Stimulated activated CD8-positive, alpha-beta memory T cell treated with anti-CD3 and anti-CD28 coated beads, Interleukin-7, amount 100 ng/mL, for 1 hour (primary cell): ENCODE measurements around the gene ACOXL.

Experiments
- DNase-seq, 2 donors: peaks; one replicate each; pipeline ENCODE4 v3.0.0-alpha.2; 2020; ENCODE audit warnings: low read depth in 2 of 2

Gene ACOXL

DNA sequence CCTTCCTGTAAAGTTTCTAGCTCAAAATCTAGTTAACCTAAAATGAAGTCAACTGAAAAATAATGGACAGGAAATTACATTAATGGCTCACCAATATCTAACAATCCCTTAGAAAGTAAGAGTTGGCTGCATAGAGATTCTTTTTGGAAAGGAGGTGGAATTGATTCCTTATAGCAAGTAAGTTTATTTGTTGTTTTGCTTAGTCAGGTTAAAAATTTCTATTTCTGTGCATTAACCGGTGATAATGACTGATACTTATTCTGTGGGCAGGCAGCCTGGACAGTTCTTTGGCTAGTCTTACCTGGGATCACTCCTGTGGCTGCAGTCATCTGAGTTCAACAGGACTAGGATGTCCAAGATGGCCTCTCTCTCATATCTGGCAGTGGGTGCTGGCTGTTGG is 381.5 kb downstream of the ACOXL start:
- DNase-seq = no peak

GRCh38 chr2:111116011-111116746 is 383.8 kb downstream of the ACOXL start:
- no peak for DNase-seq

GRCh38 chr2:111116843-111117597 is 384.6 kb downstream of the ACOXL start:
- DNase-seq = peak in 1 of 2 donors; percentile 27

DNA sequence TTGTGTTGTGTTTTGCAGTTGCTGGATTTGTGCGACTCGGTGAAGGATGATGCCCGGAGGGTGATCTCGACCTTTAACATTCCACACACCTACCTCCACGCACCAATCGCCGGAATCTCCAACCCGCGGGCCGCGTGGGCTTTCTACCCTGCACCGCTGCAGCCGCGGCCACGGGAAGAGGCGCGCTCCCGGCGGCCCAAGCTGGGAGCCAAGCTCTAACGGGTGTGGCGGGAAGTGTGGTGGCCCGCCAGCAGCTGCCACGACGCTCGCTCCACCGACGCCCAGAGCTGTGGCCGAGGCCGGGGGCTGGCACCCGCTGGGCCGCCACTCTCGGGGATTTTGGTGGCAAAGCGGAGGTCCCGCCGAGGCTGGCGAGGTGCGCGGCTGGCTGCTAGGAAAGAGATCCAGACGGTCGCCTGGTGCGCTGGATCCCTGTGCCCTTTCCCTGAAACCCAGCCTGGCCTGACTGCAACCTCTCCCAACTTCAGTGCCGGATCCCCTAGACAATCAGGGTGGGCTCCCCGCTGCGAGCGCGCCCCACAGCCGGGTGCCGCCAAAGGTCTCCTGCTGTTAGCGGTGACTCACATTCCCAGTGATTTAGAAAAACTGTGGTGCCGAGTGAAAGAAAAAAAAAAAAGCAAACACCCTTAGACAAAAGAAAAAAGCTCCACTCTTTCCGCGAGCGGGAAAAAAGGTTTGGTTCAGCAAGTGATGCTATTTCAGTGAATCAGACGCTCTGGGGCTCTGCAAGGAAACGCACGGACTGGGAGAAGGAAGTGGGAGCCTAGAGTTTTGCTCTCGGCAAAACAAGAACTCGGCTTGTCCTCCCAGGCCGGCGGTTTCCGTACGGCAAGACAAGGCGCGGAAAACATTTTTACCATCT is 385.5 kb downstream of the ACOXL start:
- DNase-seq = no peak

DNA sequence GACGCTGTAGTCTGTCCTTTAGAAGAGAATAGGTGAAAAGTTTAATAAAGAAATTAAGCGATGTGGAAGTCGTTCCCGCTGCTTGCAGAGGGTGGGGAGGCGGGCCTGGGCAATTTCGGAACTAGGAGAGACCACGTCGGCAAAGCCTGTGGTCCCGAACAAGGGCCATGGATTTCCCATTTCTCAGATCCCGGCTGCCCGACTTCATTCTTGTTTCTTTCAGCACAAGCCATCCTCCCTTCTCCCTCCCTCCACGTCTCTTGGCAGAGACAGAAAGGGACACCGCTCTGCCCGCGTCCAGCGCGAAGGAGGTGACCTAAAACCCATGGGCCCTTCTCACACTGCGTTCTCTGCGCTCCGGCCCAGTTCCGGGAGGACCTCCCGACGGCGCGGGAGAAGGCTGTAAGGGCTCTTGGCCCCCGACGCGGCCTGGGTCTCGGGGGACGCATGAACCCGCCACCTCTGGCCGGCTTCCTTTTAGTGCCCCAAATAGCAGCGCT is 386.2 kb downstream of the ACOXL start:
- DNase-seq = no peak

DNA sequence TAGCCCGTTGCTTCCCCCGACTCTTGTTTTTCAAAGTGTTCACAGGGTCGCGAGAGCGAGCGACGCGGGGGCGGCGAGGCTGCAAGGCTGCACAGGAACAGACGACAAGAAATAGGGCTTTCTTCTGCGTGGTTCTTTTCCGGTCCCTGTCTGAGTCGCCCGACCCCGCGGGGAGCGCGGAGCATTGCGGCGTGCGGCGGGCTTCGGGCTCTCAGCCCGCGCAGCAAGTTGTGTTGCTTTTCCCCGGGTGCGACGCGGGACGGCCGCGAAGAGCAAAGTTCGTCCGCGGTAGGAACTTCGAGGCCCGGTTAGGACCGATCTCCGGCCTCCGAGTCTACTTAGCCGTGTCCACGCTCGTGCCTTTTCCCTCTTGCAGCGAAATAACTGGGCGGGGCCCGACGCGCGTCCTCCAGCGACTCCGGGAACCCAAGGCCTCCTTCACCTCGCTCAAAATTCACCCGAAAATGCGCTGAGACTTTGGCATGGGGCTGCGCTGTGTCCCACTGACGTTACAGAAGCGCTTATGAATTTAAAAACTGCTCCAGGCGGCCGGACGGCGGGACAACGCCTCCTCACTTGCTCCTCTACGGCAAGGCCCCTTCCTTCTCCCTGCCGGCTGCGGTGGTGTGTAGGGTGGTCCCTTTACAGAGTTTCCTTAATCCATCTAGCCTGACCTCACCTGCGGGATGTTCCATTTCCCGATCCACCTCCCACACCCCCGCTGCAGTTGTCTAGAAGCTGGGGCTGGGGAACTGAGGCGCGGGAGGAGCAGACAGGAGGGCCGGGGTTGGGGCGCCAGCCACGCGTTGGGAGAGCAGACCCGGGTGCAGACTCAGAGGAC is 386.8 kb downstream of the ACOXL start:
- no peak for DNase-seq

DNA sequence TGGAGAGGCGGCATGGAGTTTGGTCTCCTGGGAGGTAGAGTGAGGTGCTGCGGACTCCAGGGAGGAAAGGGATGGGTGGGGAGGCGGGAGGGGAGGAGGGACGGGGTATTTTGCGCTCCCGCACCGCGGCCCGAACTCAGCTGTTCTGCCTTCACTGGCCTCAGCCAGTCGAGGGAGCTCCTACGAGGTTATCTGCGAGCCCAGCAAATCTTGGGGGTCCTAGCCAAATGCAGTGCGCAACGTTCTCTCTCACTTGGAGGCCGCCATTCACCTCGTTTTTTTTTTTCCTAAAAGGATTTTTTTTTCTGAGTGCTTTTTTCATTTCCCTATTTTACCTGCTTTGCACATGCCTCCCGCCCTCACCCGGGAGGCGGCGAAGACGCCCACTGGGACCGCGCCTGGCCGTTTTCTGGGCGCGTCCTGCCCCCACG is 387.5 kb downstream of the ACOXL start:
- no peak for DNase-seq

DNA sequence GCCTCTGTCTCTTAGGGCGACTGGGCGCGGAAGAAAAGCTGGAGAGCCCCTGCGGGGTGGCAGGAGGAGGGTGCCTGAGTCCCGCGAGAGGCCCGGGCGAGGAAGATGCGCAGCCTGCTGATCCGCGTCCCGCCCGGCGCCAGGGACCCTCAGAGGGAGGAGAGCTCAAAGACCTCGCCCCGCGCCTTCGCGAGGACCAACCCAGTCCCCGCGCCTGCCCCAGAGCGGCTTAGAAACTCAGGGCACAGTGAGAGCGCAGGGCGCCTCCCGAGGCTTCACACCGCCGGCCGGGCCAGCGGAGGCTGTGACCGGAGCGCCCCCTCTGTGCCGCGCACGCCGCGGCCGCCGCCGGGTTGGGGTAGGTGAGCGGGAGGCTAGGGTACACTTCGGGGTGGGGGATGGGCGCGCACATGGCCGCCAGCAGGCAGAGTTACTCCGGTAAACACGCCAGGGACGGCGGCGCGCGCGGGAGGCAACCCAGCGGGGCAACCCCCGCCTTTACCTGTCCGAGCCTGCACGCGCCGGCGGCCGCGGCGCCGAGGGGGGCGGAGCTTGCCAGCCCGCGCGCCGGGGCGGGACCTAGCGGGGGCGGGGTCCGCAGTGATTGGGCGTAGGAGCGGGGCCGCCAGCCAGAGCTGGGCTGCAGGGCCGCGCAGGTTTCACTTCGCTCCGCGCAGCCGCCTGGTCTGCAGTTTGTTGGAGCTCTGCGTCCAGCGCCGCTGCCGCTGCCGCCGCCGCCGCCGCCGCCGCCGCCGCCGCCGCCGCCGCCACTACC is 388.1 kb downstream of the ACOXL start, which contains the start of gene BCL2L11:
BCL2L11 (plus strand) TSS at position 662 of the 775 bp plus-strand sequence. CDS start 2,832 bp downstream, outside the sequence.
- peak; percentile 76 to 79 for DNase-seq

- no peak for DNase-seq
These were observed 388.9 kb downstream of the ACOXL start for GRCh38 chr2:111121028-111121827.

DNA sequence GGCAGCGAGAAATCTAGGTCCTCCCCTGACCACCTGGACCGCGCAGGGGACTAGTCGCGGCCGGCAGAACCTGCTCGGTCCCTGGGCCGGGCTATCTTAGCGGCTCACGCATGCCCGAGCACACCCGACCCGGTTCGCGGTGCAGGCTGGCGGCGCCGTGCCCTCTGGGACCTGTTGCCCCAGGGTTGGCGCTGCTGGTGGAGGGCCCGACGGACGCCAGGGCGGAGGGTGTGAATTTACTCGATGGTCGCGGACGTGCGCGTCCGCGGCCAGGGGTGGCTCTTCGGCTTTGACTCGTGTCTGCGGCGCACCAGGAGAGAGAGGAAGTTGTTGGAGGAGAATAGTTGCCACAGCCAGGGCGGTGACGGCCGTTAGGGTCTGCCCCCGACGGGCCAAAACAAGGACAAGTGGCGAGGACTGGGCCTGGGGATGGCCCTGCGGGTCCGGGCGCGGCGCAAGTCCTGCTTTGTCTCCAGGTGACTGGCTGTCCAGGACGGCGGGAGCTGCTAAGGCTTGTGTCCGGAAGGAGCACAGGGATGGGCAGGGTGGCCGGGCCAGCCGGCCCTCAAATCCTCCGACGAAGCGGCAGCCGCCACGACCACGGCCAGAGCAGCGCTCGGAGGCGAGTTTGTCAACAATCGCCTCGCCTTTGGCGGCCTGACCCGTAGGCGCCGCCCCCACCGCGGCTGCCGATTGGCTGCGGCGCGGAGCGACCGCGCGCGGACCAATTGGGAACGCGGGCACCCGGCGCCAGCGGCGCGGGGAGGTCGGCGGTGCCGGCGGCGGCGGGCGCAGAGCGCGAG is 389.7 kb downstream of the ACOXL start:
- peak; percentile 58 to 63 for DNase-seq

GRCh38 chr2:111122631-111123421 is 390.5 kb downstream of the ACOXL start:
- no peak for DNase-seq

DNA sequence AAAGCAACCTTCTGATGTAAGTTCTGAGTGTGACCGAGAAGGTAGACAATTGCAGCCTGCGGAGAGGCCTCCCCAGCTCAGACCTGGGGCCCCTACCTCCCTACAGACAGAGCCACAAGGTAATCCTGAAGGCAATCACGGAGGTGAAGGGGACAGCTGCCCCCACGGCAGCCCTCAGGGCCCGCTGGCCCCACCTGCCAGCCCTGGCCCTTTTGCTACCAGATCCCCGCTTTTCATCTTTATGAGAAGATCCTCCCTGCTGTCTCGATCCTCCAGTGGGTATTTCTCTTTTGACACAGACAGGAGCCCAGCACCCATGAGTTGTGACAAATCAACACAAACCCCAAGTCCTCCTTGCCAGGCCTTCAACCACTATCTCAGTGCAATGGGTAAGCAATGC is 391.4 kb downstream of the ACOXL start:
- no peak for DNase-seq

- no peak for DNase-seq
These were observed 394.2 kb downstream of the ACOXL start for GRCh38 chr2:111126581-111126980.

- DNase-seq = no peak
These were observed 395.0 kb downstream of the ACOXL start for GRCh38 chr2:111127351-111127750.

DNA sequence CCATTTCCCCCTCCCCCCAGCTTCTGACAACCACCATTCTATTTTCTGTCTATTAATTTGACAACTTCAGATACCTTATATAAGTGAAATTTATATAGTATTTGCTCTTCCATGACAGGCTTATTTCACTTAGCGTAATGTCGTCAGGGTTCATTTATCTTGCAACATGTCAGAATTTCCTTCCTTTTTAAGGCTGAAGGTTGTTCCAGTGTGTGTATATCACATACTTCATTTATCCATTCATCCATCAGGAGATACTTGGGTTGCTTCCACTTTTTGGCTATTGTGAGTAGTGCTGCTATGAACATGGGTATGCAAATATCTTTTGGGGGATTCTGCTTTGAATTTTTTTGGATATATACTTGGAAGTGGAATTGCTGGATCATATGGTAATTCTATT is 395.7 kb downstream of the ACOXL start:
- DNase-seq = no peak

DNA sequence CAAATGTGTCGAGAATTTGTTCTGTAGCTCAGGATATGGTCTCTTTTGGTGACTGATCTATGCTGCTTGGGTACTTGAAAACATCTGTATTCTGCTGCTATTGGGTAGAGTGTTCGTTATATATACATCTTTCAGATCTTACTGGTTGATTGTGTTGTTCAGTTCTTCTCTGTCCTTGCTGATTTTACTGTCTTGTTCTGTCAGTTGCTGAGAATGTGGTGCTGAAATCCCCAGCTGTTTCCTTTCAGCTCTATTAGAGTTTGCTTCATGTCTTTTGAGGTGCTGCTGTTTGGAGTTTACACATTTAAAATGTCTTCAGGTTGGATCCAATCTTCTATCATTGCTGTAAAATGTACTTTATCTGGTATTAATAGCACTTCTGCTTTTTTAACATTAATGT is 401.2 kb downstream of the ACOXL start:
- no peak for DNase-seq

- DNase-seq = no peak
These were observed 401.7 kb downstream of the ACOXL start for GRCh38 chr2:111134055-111134454.
